Fibroblast of villous mesenchyme (primary cell): ENCODE measurements around the gene NHLRC4. TPM values are rescaled to one million over a fixed set of nuclear protein-coding genes. Genes with fewer than 3 reads are reported as not detected.
"Not testable (repeated sequence)": the region's sequence is repeated elsewhere in the genome, so short reads cannot be mapped to it uniquely, and the experiment has no call there.

Experiments
- DNase-seq: peaks from one replicate; pipeline ENCODE4 v3.0.0-alpha.2; 2010; ENCODE audit warnings: low read depth
- H3K4me3 ChIP-seq: 2 replicates; pipeline ENCODE4 v1.5.1; 2011; ENCODE audit warnings: low read depth, mild to moderate bottlenecking, low read length
- total RNA-seq: library from RNA; depleted of rRNA; stranded (reverse); fragments of >200 nt; gene quantifications from 2 replicates; pipeline ENCODE4 v1.2.3, GENCODE V29; 2012
- TF ChIP-seq, protein P1 (sequence below): IDR thresholded peaks from 2 replicates; pipeline ENCODE4 v1.5.1; 2012; ENCODE audit warnings: low read depth, mild to moderate bottlenecking, low read length; ENCODE audit not compliant: insufficient read depth

Gene NHLRC4
- total RNA-seq, 1 donor, result 1.7 TPM

- TF ChIP-seq, protein P1, sequence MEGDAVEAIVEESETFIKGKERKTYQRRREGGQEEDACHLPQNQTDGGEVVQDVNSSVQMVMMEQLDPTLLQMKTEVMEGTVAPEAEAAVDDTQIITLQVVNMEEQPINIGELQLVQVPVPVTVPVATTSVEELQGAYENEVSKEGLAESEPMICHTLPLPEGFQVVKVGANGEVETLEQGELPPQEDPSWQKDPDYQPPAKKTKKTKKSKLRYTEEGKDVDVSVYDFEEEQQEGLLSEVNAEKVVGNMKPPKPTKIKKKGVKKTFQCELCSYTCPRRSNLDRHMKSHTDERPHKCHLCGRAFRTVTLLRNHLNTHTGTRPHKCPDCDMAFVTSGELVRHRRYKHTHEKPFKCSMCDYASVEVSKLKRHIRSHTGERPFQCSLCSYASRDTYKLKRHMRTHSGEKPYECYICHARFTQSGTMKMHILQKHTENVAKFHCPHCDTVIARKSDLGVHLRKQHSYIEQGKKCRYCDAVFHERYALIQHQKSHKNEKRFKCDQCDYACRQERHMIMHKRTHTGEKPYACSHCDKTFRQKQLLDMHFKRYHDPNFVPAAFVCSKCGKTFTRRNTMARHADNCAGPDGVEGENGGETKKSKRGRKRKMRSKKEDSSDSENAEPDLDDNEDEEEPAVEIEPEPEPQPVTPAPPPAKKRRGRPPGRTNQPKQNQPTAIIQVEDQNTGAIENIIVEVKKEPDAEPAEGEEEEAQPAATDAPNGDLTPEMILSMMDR, result no peak
- no peak for DNase-seq
- H3K4me3 ChIP-seq, result no peak overlapping the region
These were observed 29.3 kb downstream of the NHLRC4 start for GRCh38 chr16:595942-596735.

GRCh38 chr16:596736-597060, 29.9 kb downstream of the NHLRC4 start:
- H3K4me3 ChIP-seq, result no peak overlapping the region
- TF ChIP-seq, protein P1, result no peak
- no peak for DNase-seq

GRCh38 chr16:597655-598054, 30.9 kb downstream of the NHLRC4 start:
- not testable (repeated sequence) for DNase-seq, H3K4me3 ChIP-seq

GRCh38 chr16:598823-599739, 32.3 kb downstream of the NHLRC4 start:
- TF ChIP-seq, protein P1, result no peak
- H3K4me3 ChIP-seq, result no peak overlapping the region
- DNase-seq, result no peak

- no peak for DNase-seq
- H3K4me3 ChIP-seq, result no peak overlapping the region
- TF ChIP-seq, protein P1, result peak; percentile 38
These were observed 34.0 kb downstream of the NHLRC4 start for GRCh38 chr16:600781-601180.

GRCh38 chr16:603933-604332, 37.1 kb downstream of the NHLRC4 start:
- no peak for DNase-seq
- no peak overlapping the region for H3K4me3 ChIP-seq
- TF ChIP-seq, protein P1, result no peak

GRCh38 chr16:606656-607307, 40.0 kb downstream of the NHLRC4 start:
- no peak overlapping the region for H3K4me3 ChIP-seq
- TF ChIP-seq, protein P1, result no peak
- no peak for DNase-seq
